H54 (cell line): Measurements from ENCODE around the gene C3orf22.
"Not testable (repeated sequence)": the region's sequence is repeated elsewhere in the genome, so short reads cannot be mapped to it uniquely, and the experiment has no call there.

ENCODE experiments used
- DNase-seq: peaks from one replicate; pipeline ENCODE4 v3.0.0; 2011; ENCODE audit warnings: low spot score, mixed read lengths; ENCODE audit not compliant: insufficient read length
- FAIRE-seq: peaks from 3 replicates; lab custom pipeline; 2011; peaks lifted over from hg19 to GRCh38; lab: Jason Lieb, UNC
- POLR2A ChIP-seq: IDR thresholded peaks from 2 replicates; pipeline ENCODE4 v1.6.1; 2011; ENCODE audit warnings: low read depth, mild to moderate bottlenecking, low read length

C3orf22 gene

GRCh38 chr3:126542340-126543241 lies 16.1 kb downstream of the C3orf22 start:
- DNase-seq = no peak
- no peak for FAIRE-seq
- TF ChIP-seq POLR2A = no peak

- TF ChIP-seq POLR2A = no peak
- DNase-seq (no peak), FAIRE-seq (no peak)
Observed at GRCh38 chr3:126541628-126542339, 16.9 kb downstream of the C3orf22 start.

GRCh38 chr3:126540951-126541627 lies 17.6 kb downstream of the C3orf22 start:
- DNase-seq (no peak), FAIRE-seq (no peak)
- no peak for TF ChIP-seq POLR2A

GRCh38 chr3:126540342-126540849 lies 18.3 kb downstream of the C3orf22 start:
- FAIRE-seq (peak; percentile 93), DNase-seq (peak; percentile 94)
- no peak for TF ChIP-seq POLR2A

- no peak for DNase-seq
- no peak for FAIRE-seq
- no peak for TF ChIP-seq POLR2A
Observed at GRCh38 chr3:126539558-126540250, 19.0 kb downstream of the C3orf22 start.

GRCh38 chr3:126538966-126539365 lies 19.8 kb downstream of the C3orf22 start:
- no peak for TF ChIP-seq POLR2A
- FAIRE-seq (no peak), DNase-seq (no peak)

GRCh38 chr3:126538316-126538715 lies 20.4 kb downstream of the C3orf22 start:
- no peak for TF ChIP-seq POLR2A
- DNase-seq (no peak), FAIRE-seq (no peak)

- no peak for TF ChIP-seq POLR2A
- FAIRE-seq (no peak), DNase-seq (no peak)
Observed at GRCh38 chr3:126537730-126538281, 20.9 kb downstream of the C3orf22 start.

GRCh38 chr3:126537116-126537729 lies 21.5 kb downstream of the C3orf22 start:
- TF ChIP-seq POLR2A = no peak
- FAIRE-seq (no peak), DNase-seq (no peak)

GRCh38 chr3:126536126-126536525 lies 22.6 kb downstream of the C3orf22 start:
- no peak for DNase-seq
- FAIRE-seq = no peak
- TF ChIP-seq POLR2A = no peak

GRCh38 chr3:126535636-126536035 lies 23.1 kb downstream of the C3orf22 start:
- FAIRE-seq = no peak
- TF ChIP-seq POLR2A = no peak

GRCh38 chr3:126534716-126535115 lies 24.0 kb downstream of the C3orf22 start:
- DNase-seq, FAIRE-seq: not testable (repeated sequence)

More at GRCh38 chr3:126535636-126536035, 23.1 kb downstream of the C3orf22 start:
- no peak for DNase-seq
